WERI-Rb-1 (cell line): ENCODE data around the gene PARP9.

ENCODE experiments used
- DNase-seq: peaks from one replicate; pipeline ENCODE4 v3.0.0-alpha.2; 2020
- H3K27ac ChIP-seq: fragments of 250-450 bp; sonication (Bioruptor Pico); 2 replicates; pipeline ENCODE4 v1.5.1; 2020; ENCODE audit warnings: mild to moderate bottlenecking, moderate library complexity
- H3K27me3 ChIP-seq: fragments of 250-450 bp; sonication (Bioruptor Pico); 2 replicates; pipeline ENCODE4 v1.5.1; 2021; ENCODE audit warnings: mild to moderate bottlenecking, low read depth, moderate library complexity; ENCODE audit not compliant: insufficient read depth, severe bottlenecking
- H3K36me3 ChIP-seq: fragments of 250-450 bp; sonication (Bioruptor Pico); 2 replicates; pipeline ENCODE4 v1.5.1; 2020; ENCODE audit warnings: mild to moderate bottlenecking, moderate library complexity
- H3K4me3 ChIP-seq: 2 replicates; pipeline ENCODE4 v1.5.1; 2011; ENCODE audit warnings: low read depth, mild to moderate bottlenecking, control low read depth, low read length
- H3K9me3 ChIP-seq: fragments of 250-450 bp; sonication (Bioruptor Pico); 2 replicates; pipeline ENCODE4 v1.5.1; 2021; ENCODE audit warnings: mild to moderate bottlenecking, moderate library complexity; ENCODE audit not compliant: severe bottlenecking
- TF ChIP-seq, protein P1 (sequence below): IDR thresholded peaks from 2 replicates; pipeline ENCODE4 v1.5.1; 2011; ENCODE audit warnings: low read depth, mild to moderate bottlenecking, control low read depth, inconsistent platforms, low read length

PARP9 gene

DNA sequence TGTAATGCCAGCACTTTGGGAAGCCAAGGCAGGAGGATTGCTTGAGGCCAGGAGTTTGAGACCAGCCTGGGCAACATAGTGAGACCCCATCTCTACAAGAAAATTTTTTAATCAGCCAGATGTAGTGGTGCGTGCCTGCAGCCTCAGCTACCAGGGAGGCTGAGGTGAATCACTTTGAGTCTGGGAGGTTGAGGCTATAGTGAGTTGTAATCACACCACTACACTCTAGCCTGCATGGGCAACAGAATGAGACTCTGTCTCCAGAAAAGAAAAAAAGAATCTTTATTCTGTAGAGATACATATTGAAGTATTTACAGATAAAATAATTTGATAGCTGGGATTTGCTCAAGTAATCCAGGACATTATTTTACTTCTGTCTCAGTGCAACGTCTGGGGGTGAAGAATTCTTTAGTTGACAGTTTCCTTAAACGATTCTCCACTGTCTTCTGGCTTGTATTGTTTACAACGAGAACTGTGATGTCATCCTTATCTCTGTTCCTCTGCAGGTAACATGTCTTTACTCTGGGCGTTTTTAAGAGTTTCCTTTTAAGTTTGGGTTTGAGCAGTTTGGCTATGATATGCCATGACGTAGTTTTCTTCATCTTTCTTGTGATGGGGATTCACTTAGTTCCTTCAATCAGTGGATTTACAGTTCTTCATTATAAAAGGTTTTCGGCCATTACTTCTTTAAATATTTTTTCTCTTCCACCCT lies 75.7 kb downstream of the PARP9 start:
- H3K27ac ChIP-seq, result no peak overlapping the region
- H3K36me3 ChIP-seq, result peaks cover 43% of the 10 kb centered on the region

DNA sequence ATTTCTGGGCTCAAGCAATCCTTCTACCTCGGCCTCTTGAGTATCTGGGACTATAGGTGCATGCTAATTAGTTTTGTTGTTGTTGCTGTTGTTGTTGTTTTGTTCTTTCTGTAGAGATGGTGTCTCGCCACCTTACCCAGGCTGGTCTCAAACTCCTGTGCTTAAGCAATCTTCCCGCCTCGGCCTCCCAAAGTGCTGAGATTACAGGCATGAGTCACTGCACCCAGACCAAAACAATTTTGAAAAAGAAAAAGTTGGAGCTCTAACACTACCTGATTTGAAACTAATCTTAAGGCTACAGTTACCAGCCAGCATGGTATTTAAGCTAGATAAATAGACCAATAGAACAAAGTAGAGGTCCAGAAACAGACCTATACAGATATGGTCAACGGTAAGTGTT lies 79.1 kb downstream of the PARP9 start:
- no peaks in the 10 kb centered on the region for H3K27me3 ChIP-seq
- no peak overlapping the region for H3K4me3 ChIP-seq
- TF ChIP-seq, protein P1, sequence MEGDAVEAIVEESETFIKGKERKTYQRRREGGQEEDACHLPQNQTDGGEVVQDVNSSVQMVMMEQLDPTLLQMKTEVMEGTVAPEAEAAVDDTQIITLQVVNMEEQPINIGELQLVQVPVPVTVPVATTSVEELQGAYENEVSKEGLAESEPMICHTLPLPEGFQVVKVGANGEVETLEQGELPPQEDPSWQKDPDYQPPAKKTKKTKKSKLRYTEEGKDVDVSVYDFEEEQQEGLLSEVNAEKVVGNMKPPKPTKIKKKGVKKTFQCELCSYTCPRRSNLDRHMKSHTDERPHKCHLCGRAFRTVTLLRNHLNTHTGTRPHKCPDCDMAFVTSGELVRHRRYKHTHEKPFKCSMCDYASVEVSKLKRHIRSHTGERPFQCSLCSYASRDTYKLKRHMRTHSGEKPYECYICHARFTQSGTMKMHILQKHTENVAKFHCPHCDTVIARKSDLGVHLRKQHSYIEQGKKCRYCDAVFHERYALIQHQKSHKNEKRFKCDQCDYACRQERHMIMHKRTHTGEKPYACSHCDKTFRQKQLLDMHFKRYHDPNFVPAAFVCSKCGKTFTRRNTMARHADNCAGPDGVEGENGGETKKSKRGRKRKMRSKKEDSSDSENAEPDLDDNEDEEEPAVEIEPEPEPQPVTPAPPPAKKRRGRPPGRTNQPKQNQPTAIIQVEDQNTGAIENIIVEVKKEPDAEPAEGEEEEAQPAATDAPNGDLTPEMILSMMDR, result no peak
- DNase-seq, result no peak
- peaks cover 25% of the 10 kb centered on the region for H3K36me3 ChIP-seq
- H3K9me3 ChIP-seq, result no peaks in the 10 kb centered on the region
- H3K27ac ChIP-seq, result no peak overlapping the region

More for the DNA sequence above, 75.7 kb downstream of the PARP9 start:
- no peak for DNase-seq
- H3K4me3 ChIP-seq, result no peak overlapping the region
- no peaks in the 10 kb centered on the region for H3K9me3 ChIP-seq
- TF ChIP-seq, protein P1, result no peak
- no peaks in the 10 kb centered on the region for H3K27me3 ChIP-seq

DNA sequence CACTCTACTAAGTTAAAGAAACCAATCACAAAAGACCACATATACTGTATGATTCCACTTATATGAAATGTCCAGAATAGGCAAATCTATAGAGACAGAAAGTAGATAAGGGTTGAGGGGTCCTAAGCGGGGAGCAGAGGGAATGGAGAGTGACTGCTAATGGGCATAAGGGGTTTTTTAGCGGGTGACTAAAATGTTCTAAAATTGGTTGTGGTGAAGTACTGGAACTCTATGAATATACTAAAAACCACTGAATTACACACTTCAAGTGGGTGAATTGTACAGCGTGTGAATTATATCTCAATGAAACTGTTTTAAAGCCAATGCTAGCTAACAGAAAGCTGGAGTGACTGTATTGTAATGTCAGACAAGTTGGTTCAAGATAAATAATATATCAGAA lies 82.7 kb downstream of the PARP9 start:
- no peak overlapping the region for H3K27ac ChIP-seq
- no peaks in the 10 kb centered on the region for H3K27me3 ChIP-seq
- TF ChIP-seq, protein P1, result no peak
- peaks cover 19% of the 10 kb centered on the region for H3K36me3 ChIP-seq
- no peak for DNase-seq
- H3K4me3 ChIP-seq, result no peak overlapping the region
- H3K9me3 ChIP-seq, result no peaks in the 10 kb centered on the region
